ENCODE results near the gene OR8I2.
"Not testable (repeated sequence)": the region's sequence is repeated elsewhere in the genome, so short reads cannot be mapped to it uniquely, and the experiment has no call there.

GRCh38 chr11:56143681-56144080, 50.6 kb downstream of the OR8I2 start:
- not testable (repeated sequence) for TF ChIP-seq ISL1 (CRISPR knock-in tag; IDR thresholded peaks at IDR 0.05); ZNF70 (CRISPR knock-in tag; IDR thresholded peaks at IDR 0.05); TOX (CRISPR knock-in tag; IDR thresholded peaks at IDR 0.05; ENCODE audit: borderline replicate concordance); ZFP3 (CRISPR knock-in tag; IDR thresholded peaks at IDR 0.05); POU6F1 (CRISPR knock-in tag; IDR thresholded peaks at IDR 0.05; ENCODE audit: borderline replicate concordance, low read depth); PATZ1 (CRISPR knock-in tag; IDR thresholded peaks at IDR 0.05; ENCODE audit: borderline replicate concordance); ZC3H10 (CRISPR knock-in tag; IDR thresholded peaks at IDR 0.05); CSRNP3 (CRISPR knock-in tag; IDR thresholded peaks at IDR 0.05); GLIS3 (CRISPR knock-in tag; IDR thresholded peaks at IDR 0.05); OSR1 (CRISPR knock-in tag; IDR thresholded peaks at IDR 0.05); RARB (CRISPR knock-in tag; IDR thresholded peaks at IDR 0.05)

Data from SK-N-SH treated with all-trans-retinoic acid at 6 μM for 48 hours (cell line).